Heart right ventricle (tissue), 16 donors: Measurements from ENCODE around the gene LANCL3. TPM values are rescaled to one million over a fixed set of nuclear protein-coding genes. Genes with fewer than 3 reads are reported as not detected.
A peak's percentile ranks its signal among the peaks of the same experiment; 100 is the strongest.

Experiments
- ATAC-seq, 8 donors: fragments of 200-7000 bp; cut with Tn5 transposase; one replicate each; pipeline ENCODE4 v1.9.1; 2020; ENCODE audit warnings: mild to moderate bottlenecking in 8 of 8, moderate library complexity in 8 of 8, moderate number of reproducible peaks in 1 of 8
- DNase-seq, 2 donors: peaks; one replicate each; pipeline ENCODE4 v3.0.0-alpha.2; 2020
- H3K27ac ChIP-seq, 10 donors: fragments of 200-600 bp; sonication (generic) in 2 of 10; one replicate each; pipeline versions ENCODE4 v1.5.0 to v1.8.0; 2020 to 2022; ENCODE audit warnings: mild to moderate bottlenecking in 3 of 10
- H3K27me3 ChIP-seq, 7 donors: fragments of 200-600 bp; one replicate each; pipeline ENCODE4 v1.8.0; 2021 to 2022; ENCODE audit warnings: mild to moderate bottlenecking in 2 of 7
- H3K36me3 ChIP-seq, 9 donors: fragments of 200-600 bp; sonication (generic) in 1 of 9; one replicate each; pipeline versions ENCODE4 v1.5.0 to v1.8.0; 2020 to 2022; ENCODE audit warnings: mild to moderate bottlenecking in 2 of 9
- H3K4me1 ChIP-seq, 9 donors: fragments of 200-600 bp; sonication (generic) in 1 of 9; one replicate each; pipeline versions ENCODE4 v1.5.0 to v1.8.0; 2020 to 2022; ENCODE audit warnings: mild to moderate bottlenecking in 4 of 9
- H3K4me3 ChIP-seq, 10 donors: fragments of 200-600 bp; sonication (generic) in 2 of 10; one replicate each; pipeline versions ENCODE4 v1.5.0 to v1.8.0; 2020 to 2022; ENCODE audit warnings: mild to moderate bottlenecking in 7 of 10, moderate library complexity in 2 of 10
- H3K9me3 ChIP-seq, 11 donors: fragments of 200-600 bp in 10 of 11; sonication (generic) in 2 of 11; one replicate each; pipeline versions ENCODE4 v1.5.0 to v1.8.0; 2013 to 2022; ENCODE audit warnings: mild to moderate bottlenecking in 2 of 11, control low read depth in 1 of 11, moderate library complexity in 1 of 11
- CTCF ChIP-seq, 9 donors: fragments of 200-600 bp; sonication (generic) in 2 of 9; IDR thresholded peaks; one replicate each; pipeline versions ENCODE4 v1.5.0 to v1.8.0; 2021 to 2022; ENCODE audit warnings: antibody characterized with exemption in 9 of 9, mild to moderate bottlenecking in 5 of 9, moderate library complexity in 1 of 9
- WGBS, 2 donors: extraction: QIAGEN DNeasy Blood & Tissue Kit; methylation state at CpG; one replicate each; pipeline ENCODE4 v1.1.7; 2013; ENCODE audit warnings: inconsistent platforms in 1 of 2; 5-methylcytosine and 5-hydroxymethylcytosine counted together
- intact Hi-C, 10 donors: fragments of 100-400 bp; cut with DNase I; formaldehyde crosslinking; loops; one replicate each; pipeline versions ENCODE4 v1.11.1 to v1.14.2; 2022
- polyA plus RNA-seq, 2 donors: library from polyadenylated mRNA; stranded (reverse); fragments of 200-250 nt; gene quantifications; one replicate each; pipeline ENCODE4 v1.2.3, GENCODE V29; 2013
- total RNA-seq, 10 donors: library from RNA; stranded (reverse); fragmentation: NEBNext Ultra II Directional in 3 of 10; extraction: Animal tissue kit (Norgen Biotek cat#: 25700) in 3 of 10; gene quantifications; one replicate each; pipeline versions ENCODE4 v1.2.1 to v1.2.4, GENCODE V29; 2021 to 2023
- donor health status: Arrhythmogenic right ventricular cardiomyopathy.
- donor health status: ischemic (EF 13 %, LVEDD 7.1; RV severe dilation, severe dysfunction).
- donor health status: healthy with polysubstance abuse.
- donor health status: DM: no; HTN: yes; CAD: no.
- donor health status: DM: no; HTN: no; CAD: no.
- donor health status: ischemic (EF 25% LVEDD 6.9; RV normal size, moderate dysfunction).
- donor health status: ischemic (EF 25% LVEDD 5.7; RV mildly dilated, moderate dysfunction).
- donor health status: healthy.
- donor health status: DM: yes; HTN: yes; CAD: no.
- donor health status: Ischemic cardiomyopathy.
- donor health status: ischemic (EF 35%, LVEDD 5.7; RV mildly dilated, moderate dysfunction).
- donor health status: nonischemic (EF 11% LVEDD 7.7; RV severe dilation, severe dysfunction).
- donor health status: DM: yes; HTN: yes; CAD: no.
- donor health status: PGD.
- donor health status: ischemic (EF 29% LVEDD 5.4; RV normal size, mild dysfunction).
- donor health status: nonischemic (EF 23%, LVEDD 6.1; RV moderate dilation, normal function).

LANCL3 gene
- total and polyA plus RNA-seq, 12 donors, result 0.04 to 0.56 (median 0.14) TPM

- Histone ChIP-seq H3K4me1 (no peaks in the 10 kb centered on the region), H3K27me3 (peaks cover 0 to 21% (median 0%) of the 10 kb centered on the region in 7 donors), H3K36me3 (no peaks in the 10 kb centered on the region), H3K27ac (no peak overlapping the region), H3K9me3 (no peaks in the 10 kb centered on the region), H3K4me3 (no peak overlapping the region)
- TF ChIP-seq CTCF (IDR thresholded peaks at IDR 0.05), result no peak
- intact Hi-C loops, result no loop called here
- 91 to 97% methylated on average over 1 of the region's 1 CpG for WGBS, 2 donors
- ATAC-seq (no peak), DNase-seq (no peak)
Observed at GRCh38 chrX:37651921-37652452, 80.5 kb downstream of the LANCL3 start.

DNA sequence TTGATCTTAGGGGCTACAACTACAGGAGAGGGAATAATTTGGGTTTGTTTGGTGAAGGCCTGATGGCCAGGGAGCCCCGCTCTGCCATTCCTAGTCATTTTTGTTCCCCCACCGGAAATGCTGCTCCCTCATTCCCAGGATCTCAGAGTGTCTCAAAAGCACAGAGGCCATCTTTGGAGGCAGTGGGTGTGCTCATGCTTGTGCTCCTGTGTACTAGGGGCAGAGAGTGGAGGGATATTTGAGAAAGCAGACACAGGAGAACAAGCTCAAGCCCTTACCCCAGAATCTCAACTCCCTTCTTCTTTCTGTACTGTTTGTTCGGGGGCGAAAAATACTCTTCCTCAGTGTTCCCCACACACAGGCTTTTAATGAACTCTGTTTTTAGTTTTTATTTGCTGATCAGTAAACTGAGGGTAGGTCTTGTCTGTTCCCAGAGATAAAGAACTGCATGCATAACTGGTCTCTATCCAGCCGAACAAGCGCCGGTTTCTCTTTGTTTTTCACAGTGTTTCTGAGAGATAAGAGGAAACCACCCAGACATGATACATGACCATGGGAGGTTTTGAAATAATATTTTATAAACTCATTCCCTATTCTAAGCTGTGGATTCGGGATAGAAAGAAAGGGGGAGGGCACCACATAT lies 81.2 kb downstream of the LANCL3 start:
- H3K4me1 ChIP-seq, result no peaks in the 10 kb centered on the region
- intact Hi-C loops, result no loop called here
- WGBS, 2 donors, result 84 to 89% methylated on average over 8 of the region's 8 CpGs
- H3K36me3 ChIP-seq, result no peaks in the 10 kb centered on the region
- ATAC-seq (no peak), DNase-seq (no peak)
- H3K27ac ChIP-seq, result no peak overlapping the region
- H3K27me3 ChIP-seq, result peaks cover 0 to 21% (median 0%) of the 10 kb centered on the region in 7 donors
- TF ChIP-seq CTCF (IDR thresholded peaks at IDR 0.05), result no peak
- H3K4me3 ChIP-seq, result no peak overlapping the region
- no peaks in the 10 kb centered on the region for H3K9me3 ChIP-seq

DNA sequence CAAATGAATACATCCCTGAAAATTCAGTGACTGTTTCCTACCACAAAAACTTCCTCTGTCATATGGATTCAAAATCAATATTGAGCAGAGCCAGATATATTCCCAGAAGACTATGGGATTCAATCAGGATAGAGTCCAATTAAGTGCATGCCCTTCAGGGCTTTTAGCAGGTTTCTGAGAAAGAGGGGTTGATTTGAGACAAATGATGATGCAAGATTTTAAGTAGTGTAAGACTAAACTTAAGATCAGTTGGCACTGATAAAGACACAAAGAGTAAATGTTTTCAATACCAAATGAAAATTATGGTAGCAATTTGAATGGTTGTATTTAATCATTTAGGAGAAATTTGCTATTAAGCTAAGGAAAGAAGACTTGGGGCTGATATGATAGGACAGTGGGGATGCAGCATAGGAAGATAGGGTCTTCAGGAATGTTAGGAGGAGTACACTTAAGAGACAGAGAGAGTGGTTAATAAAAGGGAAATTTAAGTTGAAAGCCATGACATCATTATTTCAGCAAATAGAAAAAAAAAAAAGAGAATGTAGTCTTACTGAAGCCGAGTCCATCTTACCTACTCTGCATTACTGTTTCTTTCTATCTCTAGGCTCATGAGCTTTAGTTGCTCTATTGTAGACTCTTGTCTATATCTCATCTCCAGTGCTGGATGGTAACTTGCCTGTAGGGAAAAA lies 82.1 kb downstream of the LANCL3 start:
- TF ChIP-seq CTCF (IDR thresholded peaks at IDR 0.05), result no peak
- ATAC-seq (no peak), DNase-seq (no peak)
- WGBS, 2 donors, result 74 to 76% methylated on average over 1 of the region's 1 CpG
- intact Hi-C loops, result no loop called here
- H3K36me3 ChIP-seq, result no peaks in the 10 kb centered on the region
- H3K4me1 ChIP-seq, result no peaks in the 10 kb centered on the region
- no peak overlapping the region for H3K27ac ChIP-seq
- H3K4me3 ChIP-seq, result no peak overlapping the region
- H3K9me3 ChIP-seq, result no peaks in the 10 kb centered on the region
- H3K27me3 ChIP-seq, result peaks cover 0 to 21% (median 0%) of the 10 kb centered on the region in 7 donors

DNA sequence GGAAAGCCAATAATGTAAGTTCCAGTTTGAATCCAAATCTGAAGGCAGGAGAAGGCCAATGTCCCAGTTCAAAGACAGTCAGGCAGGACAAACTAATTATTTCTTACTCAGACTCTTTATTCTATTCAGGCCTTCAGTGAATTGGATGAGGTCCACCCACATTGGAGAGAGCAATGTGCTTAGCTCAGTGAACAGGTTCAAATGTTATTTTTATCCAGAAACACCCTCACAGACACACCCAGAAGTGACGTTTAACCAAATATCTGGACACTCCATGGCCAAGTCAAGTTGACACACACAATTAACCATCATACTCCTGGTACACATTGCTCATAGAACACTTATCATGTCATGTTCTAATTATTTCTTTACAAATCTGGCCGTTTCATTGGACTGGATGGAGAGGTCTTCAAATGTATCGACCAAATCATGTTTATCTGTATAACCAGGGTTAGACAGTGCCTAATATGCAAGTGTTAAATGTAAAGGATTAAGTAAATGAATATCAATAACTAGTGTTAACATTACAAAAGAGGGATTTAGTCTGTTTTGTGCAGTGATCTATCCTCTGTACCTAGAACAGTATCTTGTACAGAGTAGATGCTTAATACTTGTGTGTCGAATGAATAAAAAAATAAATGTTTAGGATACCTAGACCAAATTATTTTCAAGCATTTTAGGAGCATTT lies 87.0 kb downstream of the LANCL3 start:
- Histone ChIP-seq H3K9me3 (no peaks in the 10 kb centered on the region), H3K27ac (no peak overlapping the region), H3K27me3 (peaks cover 0 to 26% (median 0%) of the 10 kb centered on the region in 7 donors), H3K4me3 (no peak overlapping the region), H3K4me1 (no peaks in the 10 kb centered on the region), H3K36me3 (no peaks in the 10 kb centered on the region)
- no peak for TF ChIP-seq CTCF (IDR thresholded peaks at IDR 0.05)
- ATAC-seq (peak in 1 of 8 donors; percentile 19), DNase-seq (no peak)
- 73 to 76% methylated on average over 4 of the region's 4 CpGs for WGBS, 2 donors
- intact Hi-C loops, result no loop called here
